Testis (tissue), 3 donors: ENCODE data around the gene DHDDS. TPM values are rescaled to one million over a fixed set of nuclear protein-coding genes. Genes with fewer than 3 reads are reported as not detected.

Source experiments
- DNase-seq: peaks from one replicate; pipeline ENCODE4 v3.0.0-alpha.2; 2019
- H3K27ac ChIP-seq, 2 donors: fragments of 200-600 bp; sonication (generic); one replicate each; pipeline ENCODE4 v1.5.1; 2019
- H3K27me3 ChIP-seq: fragments of 200-600 bp; sonication (generic); one replicate; pipeline ENCODE4 v1.5.1; 2019
- H3K36me3 ChIP-seq: fragments of 200-600 bp; sonication (generic); one replicate; pipeline ENCODE4 v1.5.1; 2017; ENCODE audit warnings: low read depth; ENCODE audit errors: missing control alignments
- H3K4me1 ChIP-seq: fragments of 200-600 bp; sonication (generic); one replicate; pipeline ENCODE4 v1.5.1; 2019
- H3K4me3 ChIP-seq, 2 donors: fragments of 200-600 bp; sonication (generic); one replicate each; pipeline ENCODE4 v1.5.1; 2017 to 2019
- H3K9me3 ChIP-seq: fragments of 200-600 bp; sonication (generic); one replicate; pipeline ENCODE4 v1.5.1; 2017
- CTCF ChIP-seq, 3 experiments: fragments of 450-650 bp in 2 of 3; fragments of 200-600 bp in 1 of 3; sonication (generic) in 1 of 3; IDR thresholded peaks; one replicate each; pipeline ENCODE4 v1.5.1; 2016 to 2019; ENCODE audit warnings: antibody characterized with exemption in 3 of 3, mild to moderate bottlenecking in 2 of 3, moderate library complexity in 1 of 3
- POLR2A ChIP-seq: fragments of 450-650 bp; IDR thresholded peaks from one replicate; pipeline ENCODE4 v1.6.1; 2017; ENCODE audit warnings: antibody characterized with exemption, mild to moderate bottlenecking, moderate library complexity
- WGBS, 2 donors: methylation state at CpG; one replicate each; pipeline ENCODE4 v1.1.5; 2018; 5-methylcytosine and 5-hydroxymethylcytosine counted together
- intact Hi-C: fragments of 100-400 bp; cut with DNase I; formaldehyde crosslinking; loops from one replicate; pipeline ENCODE4 v1.15.1; 2023; ENCODE audit warnings: low total_unique reads
- polyA plus RNA-seq: library from polyadenylated mRNA; stranded (reverse); fragments of 350-450 nt; fragmentation: Illumina TruSeq; extraction: RNeasy Lipid Tissue Mini Kit (QIAGEN cat#74804); gene quantifications from one replicate; pipeline ENCODE4 v1.2.3, GENCODE V29; 2014; ENCODE audit warnings: low read depth, low replicate concordance; ENCODE audit not compliant: insufficient read depth
- total RNA-seq, 2 donors: library from RNA; depleted of rRNA; stranded (reverse); fragments of >200 nt; gene quantifications; one replicate each; pipeline ENCODE4 v1.2.3, GENCODE V29; 2016

DHDDS gene
- total and polyA plus RNA-seq, 3 donors from 2014 or later: 31.5 to 60.7 (median 54.8) TPM

DNA sequence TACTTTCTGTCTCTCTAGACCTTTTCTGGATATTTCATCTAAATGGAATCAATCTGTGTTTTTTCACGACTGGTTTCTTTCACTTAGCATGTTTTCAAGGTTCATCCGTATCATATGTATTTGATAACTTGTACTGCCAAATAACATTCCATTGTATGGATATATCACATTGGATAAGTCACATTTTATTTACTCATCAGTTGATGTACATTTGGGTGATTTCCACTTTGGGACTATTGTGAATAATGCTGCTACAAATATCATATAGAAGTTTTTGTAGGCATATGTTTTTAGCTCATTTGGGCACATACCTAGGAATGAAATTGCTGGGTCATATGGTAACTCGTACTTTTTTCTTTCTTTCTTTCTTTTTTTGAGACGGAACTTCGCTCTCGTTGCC is 46.9 kb downstream of the DHDDS start:
- H3K36me3 ChIP-seq: no peaks in the 10 kb centered on the region
- no peaks in the 10 kb centered on the region for H3K27me3 ChIP-seq
- H3K27ac ChIP-seq: no peak overlapping the region
- WGBS, 2 donors: 90 to 95% methylated on average over 6 of the region's 6 CpGs
- H3K4me1 ChIP-seq: peaks cover 4% of the 10 kb centered on the region
- DNase-seq: no peak
- no peaks in the 10 kb centered on the region for H3K9me3 ChIP-seq
- intact Hi-C loops: no loop called here
- no peak overlapping the region for H3K4me3 ChIP-seq
- TF ChIP-seq POLR2A (no peak), CTCF (IDR thresholded peaks at IDR 0.05) (no peak)

DNA sequence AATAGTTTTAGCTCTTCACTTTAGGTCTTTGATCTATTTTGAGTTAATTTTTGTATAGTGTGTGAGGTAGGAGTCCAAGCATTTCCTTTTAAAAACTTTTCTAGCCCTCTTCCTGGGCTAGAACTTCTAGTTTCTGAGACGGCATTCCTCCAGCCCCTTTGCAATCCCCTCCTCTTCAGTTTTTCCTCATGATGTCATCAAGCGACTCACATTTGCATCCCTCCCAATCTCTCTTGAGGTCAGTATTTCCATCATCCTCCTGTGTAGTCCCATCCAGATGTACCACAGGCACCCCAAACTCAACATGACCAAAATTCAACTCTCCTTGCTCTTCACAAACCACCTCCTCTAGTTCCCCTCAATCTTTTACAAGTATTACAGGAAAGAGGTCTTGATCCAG is 50.8 kb downstream of the DHDDS start:
- no peak for DNase-seq
- H3K27me3 ChIP-seq: no peaks in the 10 kb centered on the region
- intact Hi-C loops: no loop called here
- H3K4me3 ChIP-seq: no peak overlapping the region
- no peak overlapping the region for H3K27ac ChIP-seq
- TF ChIP-seq POLR2A: no peak
- no peaks in the 10 kb centered on the region for H3K9me3 ChIP-seq
- no peaks in the 10 kb centered on the region for H3K4me1 ChIP-seq
- H3K36me3 ChIP-seq: no peaks in the 10 kb centered on the region
- WGBS, 2 donors: 89 to 91% methylated on average over 2 of the region's 2 CpGs

- Histone ChIP-seq H3K9me3 (no peaks in the 10 kb centered on the region), H3K4me3 (no peak overlapping the region), H3K4me1 (no peaks in the 10 kb centered on the region), H3K36me3 (no peaks in the 10 kb centered on the region), H3K27me3 (no peaks in the 10 kb centered on the region), H3K27ac (no peak overlapping the region)
- no peak for TF ChIP-seq POLR2A
- no peak for TF ChIP-seq CTCF (IDR thresholded peaks at IDR 0.05)
- WGBS, 2 donors: 43 to 57% methylated on average over 2 of the region's 2 CpGs
- intact Hi-C loops: no loop called here
- DNase-seq: no peak
Measured at GRCh38 chr1:26483980-26484379, 51.9 kb downstream of the DHDDS start.

GRCh38 chr1:26490155-26490554 is 58.0 kb downstream of the DHDDS start:
- no peak for DNase-seq
- Histone ChIP-seq H3K4me3 (no peak overlapping the region), H3K4me1 (no peaks in the 10 kb centered on the region), H3K36me3 (no peaks in the 10 kb centered on the region), H3K27ac (no peak overlapping the region), H3K9me3 (no peaks in the 10 kb centered on the region), H3K27me3 (no peaks in the 10 kb centered on the region)
- 64 to 87% methylated on average over 3 to 4 of the region's 4 CpGs for WGBS, 2 donors
- TF ChIP-seq CTCF (IDR thresholded peaks at IDR 0.05): no peak
- TF ChIP-seq POLR2A: no peak
- intact Hi-C loops: no loop called here

DNA sequence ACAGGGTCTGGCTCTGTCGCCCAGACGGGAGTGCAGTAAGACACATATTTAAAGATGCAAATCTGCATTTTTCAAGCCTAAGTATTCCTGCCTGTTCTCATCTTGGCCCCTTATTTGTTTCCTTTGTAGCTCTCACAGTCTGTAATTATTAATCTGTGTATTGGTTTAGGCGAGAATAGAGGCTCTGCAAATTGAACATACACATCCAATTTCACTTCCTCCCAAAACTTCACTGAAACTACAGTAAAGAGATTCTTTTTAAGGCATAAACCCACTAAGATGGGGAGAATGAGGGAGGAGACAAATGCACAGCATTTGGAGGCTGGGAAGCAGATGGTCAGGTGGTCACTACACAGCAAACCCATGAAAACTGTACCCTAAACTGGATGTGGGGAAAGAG is 61.1 kb downstream of the DHDDS start:
- WGBS, 2 donors: 56 to 65% methylated on average over 3 of the region's 3 CpGs
- Histone ChIP-seq H3K36me3 (no peaks in the 10 kb centered on the region), H3K4me3 (no peak overlapping the region), H3K9me3 (no peaks in the 10 kb centered on the region), H3K27ac (no peak overlapping the region), H3K27me3 (no peaks in the 10 kb centered on the region), H3K4me1 (no peaks in the 10 kb centered on the region)
- DNase-seq: no peak
- TF ChIP-seq POLR2A (no peak), CTCF (IDR thresholded peaks at IDR 0.05) (no peak)
- intact Hi-C loops: no loop called here
